Sigmoid colon (tissue), 4 donors: Measurements from ENCODE around the gene ZNF281.

ENCODE experiments used
- CTCF ChIP-seq, 4 experiments: fragments of 450-650 bp in 3 of 4; fragments of 200-600 bp in 1 of 4; IDR thresholded peaks; one replicate each; pipeline ENCODE4 v1.5.1; 2016 to 2019; ENCODE audit warnings: antibody characterized with exemption in 4 of 4, mild to moderate bottlenecking in 3 of 4, moderate library complexity in 2 of 4
- EP300 ChIP-seq, 4 donors: sonication (generic); formaldehyde crosslinking; IDR thresholded peaks; one replicate each; pipeline ENCODE4 v1.6.1; 2017; ENCODE audit warnings: antibody characterized with exemption in 4 of 4

- TF ChIP-seq CTCF (IDR thresholded peaks at IDR 0.05), result no peak
- no peak for TF ChIP-seq EP300 (IDR thresholded peaks at IDR 0.05)
Measured at GRCh38 chr1:200374569-200375295, 35.1 kb downstream of the ZNF281 start.
